K562 (cell line): Measurements from ENCODE around the gene PLCB4. TPM values are rescaled to one million over a fixed set of nuclear protein-coding genes. Genes with fewer than 3 reads are reported as not detected.
A peak's percentile ranks its signal among the peaks of the same experiment; 100 is the strongest.

ENCODE experiments used
- ATAC-seq: fragments of 200-7000 bp; cut with Tn5 transposase; 3 replicates; pipeline ENCODE4 v1.9.1; 2020; ENCODE audit warnings: moderate library complexity
- BruUV-seq: library from RNA; stranded (reverse); fragments of 400-500 nt; replicated peaks from 2 replicates; lab custom pipeline; 2021; lab: Mats Ljungman, UMichigan
- CTCF ChIA-PET: fragments of 300-600 bp; formaldehyde crosslinking; extraction: SDS; loops from one replicate; lab custom pipeline; 2021; ENCODE audit warnings: low intra/inter-chr PET ratio; lab: Yijun Ruan, JAX
- POLR2A ChIA-PET: fragments of 300-600, 350-650 bp; sonication (Branson Sonifier 250); formaldehyde crosslinking; extraction: SDS; loops from one replicate; lab custom pipeline; 2021; ENCODE audit warnings: antibody characterized with exemption, inconsistent platforms; lab: Yijun Ruan, JAX
- DNase-seq, 4 experiments: peaks; one replicate each; pipeline versions ENCODE4 v3.0.0 to v3.0.0-alpha.2; 2011 to 2018; ENCODE audit warnings: low spot score in 3 of 4, mixed read lengths in 3 of 4; ENCODE audit errors: extremely low read depth in 1 of 4
- FAIRE-seq: peaks from 2 replicates; lab custom pipeline; 2011; peaks lifted over from hg19 to GRCh38; lab: Jason Lieb, UNC
- H2AFZ ChIP-seq: 2 replicates; pipeline ENCODE4 v1.6.0; 2011; ENCODE audit warnings: low read depth, low read length, control low read depth, inconsistent platforms
- H3K27ac ChIP-seq: fragments of 200-600 bp; 3 replicates; pipeline ENCODE4 v1.8.0; 2011; ENCODE audit warnings: low read depth, mild to moderate bottlenecking, control low read depth, inconsistent platforms, low read length, moderate library complexity, mixed read lengths; ENCODE audit errors: extremely low read depth
- H3K27me3 ChIP-seq, 2 experiments: fragments of 300-600 bp in 1 of 2; 2 replicates in 1 of 2; 3 replicates in 1 of 2; pipeline versions ENCODE4 v1.6.0 to v1.8.0; 2011; ENCODE audit warnings: inconsistent platforms in 2 of 2, low read length in 2 of 2, mild to moderate bottlenecking in 1 of 2, mixed read lengths in 1 of 2, moderate library complexity in 1 of 2; ENCODE audit not compliant: control insufficient read depth in 2 of 2, insufficient read depth in 2 of 2
- H3K36me3 ChIP-seq: fragments of 300-600 bp; 3 replicates; pipeline ENCODE4 v1.8.0; 2011; ENCODE audit warnings: mild to moderate bottlenecking, low read length, inconsistent platforms; ENCODE audit not compliant: control insufficient read depth, insufficient read depth
- H3K4me1 ChIP-seq, 2 experiments: fragments of 200-600 bp in 1 of 2; replicated peaks in 1 of 2; 2 replicates in 1 of 2; 3 replicates in 1 of 2; pipeline versions ENCODE4 v1.5.1 to v1.8.0; 2011; ENCODE audit warnings: inconsistent platforms in 2 of 2, low read length in 2 of 2, mild to moderate bottlenecking in 1 of 2, mixed read lengths in 1 of 2, moderate library complexity in 1 of 2; ENCODE audit not compliant: control insufficient read depth in 2 of 2, insufficient read depth in 2 of 2
- H3K4me2 ChIP-seq: 2 replicates; pipeline ENCODE4 v1.6.1; 2011; ENCODE audit warnings: low read length, control low read depth, inconsistent platforms, mixed read lengths; ENCODE audit not compliant: insufficient read depth
- H3K4me3 ChIP-seq: fragments of 200-600 bp; sonication (generic), shearing (Covaris generic); 2 replicates; pipeline ENCODE4 v1.5.1; 2016; ENCODE audit warnings: control low read depth, inconsistent platforms
- H3K79me2 ChIP-seq: fragments of 200-600 bp; 3 replicates; pipeline ENCODE4 v1.8.0; 2011; ENCODE audit warnings: low read length, inconsistent platforms; ENCODE audit not compliant: control insufficient read depth, insufficient read depth
- H3K9ac ChIP-seq, 2 experiments: 2 replicates each; pipeline versions ENCODE4 v1.6.0 to v1.6.1; 2011; ENCODE audit warnings: low read depth in 2 of 2, low read length in 2 of 2, control low read depth in 1 of 2, inconsistent platforms in 1 of 2, mild to moderate bottlenecking in 1 of 2, mixed read lengths in 1 of 2; ENCODE audit not compliant: insufficient read depth in 1 of 2
- H3K9me1 ChIP-seq: one replicate; pipeline ENCODE4 v1.6.0; 2011; ENCODE audit warnings: inconsistent platforms, mild to moderate bottlenecking, low read length, moderate library complexity; ENCODE audit not compliant: control insufficient read depth, insufficient read depth
- H3K9me3 ChIP-seq: replicated peaks from 2 replicates; pipeline ENCODE4 v1.5.1; 2011; ENCODE audit warnings: low read depth, low read length, inconsistent platforms; ENCODE audit not compliant: control insufficient read depth, insufficient read depth
- H4K20me1 ChIP-seq: replicated peaks from 2 replicates; pipeline ENCODE4 v1.6.1; 2011; ENCODE audit warnings: low read length, inconsistent platforms, mixed read lengths; ENCODE audit not compliant: control insufficient read depth, insufficient read depth
- BCL6 ChIP-seq: fragments of 250-450 bp; sonication (Bioruptor Pico); IDR thresholded peaks from 2 replicates; pipeline ENCODE4 v1.4.0; 2020
- CBFA2T3 ChIP-seq: fragments of 450-650 bp; IDR thresholded peaks from 2 replicates; pipeline ENCODE4 v1.6.1; 2017
- LARP7 ChIP-seq: fragments of 450-650 bp; IDR thresholded peaks from 2 replicates; pipeline ENCODE4 v1.6.1; 2016
- TAL1 ChIP-seq: fragments of 450-650 bp; IDR thresholded peaks from 2 replicates; pipeline ENCODE4 v1.6.1; 2016; ENCODE audit warnings: mild to moderate bottlenecking
- WGBS: fragments of 100-300 bp; shearing (Covaris generic); methylation state at CpG from one replicate; pipeline ENCODE4 v1.1.6; 2016; ENCODE audit warnings: low coverage, mixed read lengths; ENCODE audit not compliant: insufficient coverage; ENCODE audit errors: missing lambda C conversion rate; 5-methylcytosine and 5-hydroxymethylcytosine counted together
- in situ Hi-C: fragments of 300-500 bp; cut with MboI; formaldehyde crosslinking; loops from 4 replicates; pipeline ENCODE4 v1.15.0; 2018; ENCODE audit warnings: inconsistent platforms, mixed read lengths
- intact Hi-C: fragments of 100-400 bp; cut with micrococcal nuclease; formaldehyde crosslinking; loops from 2 replicates; pipeline ENCODE4 v1.14.2; 2022
- polyA plus RNA-seq, 8 experiments: library from polyadenylated mRNA; depleted of rRNA in 4 of 8; stranded (reverse) in 5 of 8; unstranded in 3 of 8; fragments of >200 nt; fragmentation: Nextera tagmentation in 2 of 8; fragmentation: Illumina TruSeq in 1 of 8; extraction: Ambion mirVana in 2 of 8; extraction: Trizol in 1 of 8; gene quantifications; 2 replicates each; pipeline versions ENCODE4 v1.2.1 to v1.2.3, GENCODE V29; 2011 to 2014; ENCODE audit warnings: inconsistent platforms in 1 of 8, missing spikeins in 1 of 8
- total RNA-seq, 7 experiments: library from RNA; depleted of rRNA in 6 of 7; stranded (reverse); fragments of >200 nt in 6 of 7; fragmentation: Illumina TruSeq in 2 of 7; extraction: Trizol in 2 of 7; gene quantifications; 2 replicates each; pipeline versions ENCODE4 v1.2.1 to v1.2.3, GENCODE V29; 2011 to 2021; ENCODE audit warnings: low replicate concordance in 1 of 7

The PLCB4 gene
- total and polyA plus RNA-seq, 9 of the 15 experiments (the other 6 are each of a cell fraction or from before 2014, with no cell fraction given), result 0.20 to 2.9 (median 0.52) TPM

GRCh38 chr20:9321007-9321406, 252.1 kb downstream of the PLCB4 start:
- FAIRE-seq (no peak), DNase-seq (no peak)
- Histone ChIP-seq H3K27ac (no peak overlapping the region), H3K9me1 (no peaks in the 10 kb centered on the region), H3K9ac (no peak overlapping the region), H2AFZ (no peak overlapping the region), H3K9me3 (no peaks in the 10 kb centered on the region), H3K36me3 (no peaks in the 10 kb centered on the region), H3K4me3 (no peak overlapping the region)
- ChIA-PET POLR2A (interaction anchor here (0.5 to 1.2 kb wide), 2 partner anchors 10 to 30 kb away, joined by 3 to 4 read pairs; no protein-coding TSS in a partner anchor), CTCF (no interaction called here)
- WGBS, result 0% methylated on average over 2 of the region's 2 CpGs
- TF ChIP-seq TAL1 (peak; percentile 20; the same call in 1 of the 2 replicates), CBFA2T3 (peak; percentile 17; the same call in 1 of the 2 replicates), LARP7 (no peak)
- TF ChIP-seq, all 486 proteins: peak for 2
- no peaks in the 10 kb centered on the region for H4K20me1 ChIP-seq
- in situ Hi-C loops, result no loop called here
- no TSS peak for BruUV-seq
- H3K79me2 ChIP-seq, result no peaks in the 10 kb centered on the region
- no peak overlapping the region for H3K4me2 ChIP-seq
- ATAC-seq, result no peak
- peaks cover 0 to 4% of the 10 kb centered on the region in 2 experiments; a peak in 2 of 5 replicates for H3K4me1 ChIP-seq
- intact Hi-C loops, result no loop called here
- H3K27me3 ChIP-seq, result no peaks in the 10 kb centered on the region

GRCh38 chr20:9322661-9323060, 253.8 kb downstream of the PLCB4 start:
- Histone ChIP-seq H3K9ac (no peak overlapping the region), H3K9me1 (no peaks in the 10 kb centered on the region), H2AFZ (no peak overlapping the region), H3K27me3 (no peaks in the 10 kb centered on the region), H3K4me2 (no peak overlapping the region), H3K36me3 (no peaks in the 10 kb centered on the region), H3K4me1 (peaks cover 0 to 4% of the 10 kb centered on the region in 2 experiments; a peak in 2 of 5 replicates), H3K4me3 (no peak overlapping the region), H3K79me2 (no peaks in the 10 kb centered on the region), H3K9me3 (no peaks in the 10 kb centered on the region), H4K20me1 (no peaks in the 10 kb centered on the region), H3K27ac (no peak overlapping the region)
- POLR2A ChIA-PET, result no interaction called here
- in situ Hi-C loops (no loop called here), intact Hi-C loops (no loop called here)
- FAIRE-seq (no peak), DNase-seq (no peak), ATAC-seq (no peak)
- TF ChIP-seq BCL6 (CRISPR knock-in tag), result no peak
- 17% methylated on average over 1 of the region's 1 CpG for WGBS
- no TSS peak for BruUV-seq
- CTCF ChIA-PET, result no interaction called here
